OCI-LY7 (cell line): ENCODE data around the gene AP3S2. TPM values are rescaled to one million over a fixed set of nuclear protein-coding genes. Genes with fewer than 3 reads are reported as not detected.

ENCODE experiments used
- BruUV-seq: library from RNA; stranded (reverse); fragments of 400-500 nt; replicated peaks from 2 replicates; lab custom pipeline; 2021; lab: Mats Ljungman, UMichigan
- CTCF ChIA-PET: fragments of 300-600 bp; sonication (Branson Sonifier 250); formaldehyde crosslinking; loops from one replicate; lab custom pipeline; 2022; ENCODE audit warnings: antibody characterized with exemption; ENCODE audit not compliant: unreplicated experiment; lab: Charles Lee
- POLR2A ChIA-PET: fragments of 300-600 bp; sonication (Branson Sonifier 250); formaldehyde crosslinking; loops from one replicate; lab custom pipeline; 2022; ENCODE audit warnings: antibody characterized with exemption; lab: Charles Lee
- DNase-seq: peaks from one replicate; pipeline ENCODE4 v3.0.0-alpha.2; 2015; ENCODE audit warnings: low spot score
- H2AFZ ChIP-seq: fragments of 200-600 bp; sonication (generic), shearing (Covaris generic); 2 replicates; pipeline ENCODE4 v1.6.1; 2014; ENCODE audit warnings: mild to moderate bottlenecking, antibody characterized with exemption, low read length, moderate library complexity
- H3K27ac ChIP-seq: fragments of 200-600 bp; sonication (generic); 2 replicates; pipeline ENCODE4 v1.5.1; 2014; ENCODE audit warnings: mixed run types, low read depth, mild to moderate bottlenecking, moderate library complexity, low read length, inconsistent platforms; ENCODE audit not compliant: poor library complexity, severe bottlenecking
- H3K36me3 ChIP-seq: fragments of 200-600 bp; sonication (generic); 2 replicates; pipeline ENCODE4 v1.6.1; 2014; ENCODE audit warnings: mild to moderate bottlenecking, antibody characterized with exemption, low read length, moderate library complexity, mixed read lengths; ENCODE audit not compliant: insufficient read depth
- H3K4me1 ChIP-seq: fragments of 200-600 bp; sonication (generic); 2 replicates; pipeline ENCODE4 v1.5.1; 2014; ENCODE audit warnings: mild to moderate bottlenecking, low read length; ENCODE audit not compliant: insufficient read depth, poor library complexity, severe bottlenecking
- H3K4me2 ChIP-seq: fragments of 200-600 bp; sonication (generic); 2 replicates; pipeline ENCODE4 v1.6.1; 2014; ENCODE audit warnings: mild to moderate bottlenecking, low read length
- H3K4me3 ChIP-seq: fragments of 200-600 bp; sonication (generic); 2 replicates; pipeline ENCODE4 v1.5.1; 2014; ENCODE audit warnings: mild to moderate bottlenecking, low read depth, low read length; ENCODE audit not compliant: poor library complexity, severe bottlenecking
- H3K79me2 ChIP-seq: fragments of 200-600 bp; sonication (generic); 2 replicates; pipeline ENCODE4 v1.6.1; 2016; ENCODE audit warnings: low read depth, mild to moderate bottlenecking, low read length, moderate library complexity, mixed read lengths; ENCODE audit not compliant: insufficient read depth
- H3K9me2 ChIP-seq: fragments of 200-600 bp; sonication (generic); 2 replicates; pipeline ENCODE4 v1.6.1; 2016; ENCODE audit warnings: mild to moderate bottlenecking, low read length, mixed read lengths; ENCODE audit not compliant: insufficient read depth
- H3K9me3 ChIP-seq: fragments of 200-600 bp; sonication (generic); 2 replicates; pipeline ENCODE4 v1.6.1; 2014; ENCODE audit warnings: mild to moderate bottlenecking, mixed run types, low read length, mixed read lengths
- H4K20me1 ChIP-seq: fragments of 200-600 bp; sonication (generic); 2 replicates; pipeline ENCODE4 v1.6.1; 2014; ENCODE audit warnings: mild to moderate bottlenecking, antibody characterized with exemption, low read length, moderate library complexity, mixed read lengths; ENCODE audit not compliant: insufficient read depth
- CTCF ChIP-seq: fragments of 200-600 bp; sonication (generic); conservative IDR thresholded peaks from 2 replicates; pipeline ENCODE4 v1.5.1; 2014; ENCODE audit warnings: mild to moderate bottlenecking, antibody characterized with exemption, low read length, moderate library complexity, mixed read lengths
- EZH2phosphoT487 ChIP-seq: fragments of 200-600 bp; sonication (generic); IDR thresholded peaks from 2 replicates; pipeline ENCODE4 v1.6.1; 2018; ENCODE audit warnings: low read depth, borderline replicate concordance, mild to moderate bottlenecking, mixed run types, antibody characterized with exemption, low read length, moderate library complexity, mixed read lengths
- intact Hi-C: fragments of 100-400 bp; cut with micrococcal nuclease; formaldehyde crosslinking; loops from one replicate; pipeline ENCODE4 v1.10.0; 2022; ENCODE audit not compliant: unreplicated experiment
- total RNA-seq, 2 experiments: library from RNA; depleted of rRNA in 1 of 2; stranded (reverse); fragments of >200 nt in 1 of 2; shearing (Covaris generic) in 1 of 2; gene quantifications; 2 replicates each; pipeline ENCODE4 v1.2.3, GENCODE V29; 2014 to 2022

The AP3S2 gene
- total RNA-seq, 2 experiments from 2014 or later = 20.8 to 30.4 TPM

GRCh38 chr15:89903858-89904130, 10.0 kb upstream of the AP3S2 start:
- ChIA-PET CTCF (no interaction called here), POLR2A (interaction anchor here (0.6 kb wide), 1 partner anchor 67 kb away, joined by 4 read pairs; no protein-coding TSS in a partner anchor)
- H3K27ac ChIP-seq = no peak overlapping the region
- no peak overlapping the region for H2AFZ ChIP-seq
- TF ChIP-seq CTCF = no peak
- TF ChIP-seq EZH2phosphoT487 = no peak
- peaks cover 6% of the 10 kb centered on the region for H3K4me1 ChIP-seq
- intact Hi-C loops = no loop called here
- BruUV-seq = no TSS peak
- no peaks in the 10 kb centered on the region for H3K9me3 ChIP-seq
- no peaks in the 10 kb centered on the region for H3K36me3 ChIP-seq
- H3K9me2 ChIP-seq = no peaks in the 10 kb centered on the region
- H3K4me2 ChIP-seq = no peak overlapping the region
- no peaks in the 10 kb centered on the region for H4K20me1 ChIP-seq
- DNase-seq = no peak
- no peak overlapping the region for H3K4me3 ChIP-seq
- no peaks in the 10 kb centered on the region for H3K79me2 ChIP-seq

GRCh38 chr15:89903015-89903857, 9.4 kb upstream of the AP3S2 start:
- H2AFZ ChIP-seq = no peak overlapping the region
- intact Hi-C loops = no loop called here
- no peaks in the 10 kb centered on the region for H3K36me3 ChIP-seq
- no TSS peak for BruUV-seq
- no peaks in the 10 kb centered on the region for H3K79me2 ChIP-seq
- H3K9me2 ChIP-seq = no peaks in the 10 kb centered on the region
- H3K4me3 ChIP-seq = no peak overlapping the region
- ChIA-PET POLR2A (interaction anchor here (0.6 kb wide), 1 partner anchor 67 kb away, joined by 4 read pairs; no protein-coding TSS in a partner anchor), CTCF (no interaction called here)
- no peak for DNase-seq
- TF ChIP-seq EZH2phosphoT487 = no peak
- TF ChIP-seq CTCF = no peak
- H3K4me2 ChIP-seq = no peak overlapping the region
- peaks cover 6% of the 10 kb centered on the region for H3K4me1 ChIP-seq
- no peaks in the 10 kb centered on the region for H3K9me3 ChIP-seq
- H4K20me1 ChIP-seq = no peaks in the 10 kb centered on the region
- no peak overlapping the region for H3K27ac ChIP-seq

- Histone ChIP-seq H2AFZ (no peak overlapping the region), H4K20me1 (no peaks in the 10 kb centered on the region), H3K79me2 (no peaks in the 10 kb centered on the region), H3K9me3 (no peaks in the 10 kb centered on the region), H3K27ac (no peak overlapping the region), H3K4me1 (peaks cover 6% of the 10 kb centered on the region), H3K9me2 (no peaks in the 10 kb centered on the region), H3K4me3 (no peak overlapping the region), H3K36me3 (no peaks in the 10 kb centered on the region), H3K4me2 (no peak overlapping the region)
- ChIA-PET POLR2A (interaction anchor here (0.6 kb wide), 1 partner anchor 30 kb away, joined by 4 read pairs; no protein-coding TSS in a partner anchor), CTCF (no interaction called here)
- no TSS peak for BruUV-seq
- no peak for DNase-seq
- intact Hi-C loops = no loop called here
- no peak for TF ChIP-seq EZH2phosphoT487
- no peak for TF ChIP-seq CTCF
Observed at GRCh38 chr15:89900849-89901248, 7.1 kb upstream of the AP3S2 start.
